H1 (cell line): ENCODE measurements around the gene TMEM154. TPM values are rescaled to one million over a fixed set of nuclear protein-coding genes. Genes with fewer than 3 reads are reported as not detected.

Experiments used
- CTCF ChIA-PET: fragments of 300-600 bp; sonication (Branson Sonifier 250); formaldehyde crosslinking; loops from one replicate; lab custom pipeline; 2021; ENCODE audit not compliant: partially characterized antibody; lab: Charles Lee
- POLR2A ChIA-PET: fragments of 300-600 bp; sonication (Branson Sonifier 250); formaldehyde crosslinking; loops from one replicate; lab custom pipeline; 2021; ENCODE audit warnings: inconsistent platforms; ENCODE audit not compliant: partially characterized antibody; lab: Charles Lee
- DNase-seq, 2 experiments: peaks; one replicate each; pipeline versions ENCODE4 v3.0.0 to v3.0.0-alpha.2; 2010 to 2022; ENCODE audit warnings: low spot score in 2 of 2, low read depth in 1 of 2, mixed read lengths in 1 of 2
- FAIRE-seq: peaks from 2 replicates; lab custom pipeline; 2011; peaks lifted over from hg19 to GRCh38; lab: Jason Lieb, UNC
- H2AFZ ChIP-seq: 2 replicates; pipeline ENCODE4 v1.8.1; 2012; ENCODE audit warnings: low read length, inconsistent platforms
- H2AK5ac ChIP-seq: 2 replicates; pipeline ENCODE4 v1.6.1; 2013; ENCODE audit warnings: low read depth, low read length
- H2BK120ac ChIP-seq: replicated peaks from 2 replicates; pipeline ENCODE3; 2013; ENCODE audit warnings: low read depth, low read length, inconsistent platforms
- H2BK12ac ChIP-seq: 2 replicates; pipeline ENCODE4 v1.6.1; 2013; ENCODE audit warnings: low read depth, low read length
- H2BK15ac ChIP-seq: 2 replicates; pipeline ENCODE4 v1.6.1; 2013; ENCODE audit warnings: low read length
- H2BK20ac ChIP-seq: 2 replicates; pipeline ENCODE4 v1.6.1; 2013; ENCODE audit warnings: low read length
- H2BK5ac ChIP-seq: 2 replicates; pipeline ENCODE4 v1.6.1; 2013; ENCODE audit warnings: low read depth, low read length
- H3K14ac ChIP-seq: 2 replicates; pipeline ENCODE4 v1.6.1; 2013; ENCODE audit warnings: inconsistent platforms; ENCODE audit not compliant: insufficient read length
- H3K18ac ChIP-seq: 2 replicates; pipeline ENCODE4 v1.6.1; 2013; ENCODE audit warnings: low read length; ENCODE audit errors: extremely low read depth
- H3K23ac ChIP-seq: 2 replicates; pipeline ENCODE4 v1.6.1; 2013; ENCODE audit warnings: inconsistent platforms; ENCODE audit not compliant: insufficient read length
- H3K23me2 ChIP-seq: 2 replicates; pipeline ENCODE4 v1.6.1; 2013; ENCODE audit warnings: low read depth, low read length
- H3K27ac ChIP-seq: 2 replicates; pipeline ENCODE4 v1.6.1; 2011; ENCODE audit warnings: low read depth, low read length, inconsistent platforms
- H3K27me3 ChIP-seq, 4 experiments: replicated peaks in 1 of 4; 1 replicate in 1 of 4; 2 replicates in 3 of 4; pipeline versions ENCODE4 v1.6.1 to v1.8.1; 2011 to 2013; ENCODE audit warnings: low read length in 3 of 4, mild to moderate bottlenecking in 3 of 4, inconsistent platforms in 2 of 4, mixed read lengths in 2 of 4, moderate library complexity in 1 of 4; ENCODE audit not compliant: control insufficient read depth in 3 of 4, insufficient read depth in 3 of 4; ENCODE audit errors: extremely low read depth in 1 of 4
- H3K36me3 ChIP-seq, 4 experiments: 2 replicates each; pipeline versions ENCODE4 v1.6.1 to v1.8.1; 2011 to 2013; ENCODE audit warnings: mild to moderate bottlenecking in 4 of 4, low read length in 3 of 4, moderate library complexity in 2 of 4, control low read depth in 1 of 4, inconsistent platforms in 1 of 4; ENCODE audit not compliant: insufficient read depth in 4 of 4, control insufficient read depth in 2 of 4
- H3K4ac ChIP-seq: replicated peaks from 2 replicates; pipeline ENCODE3; 2013; ENCODE audit warnings: low read length, low read depth, mixed read lengths, inconsistent platforms; ENCODE audit not compliant: insufficient read length
- H3K4me1 ChIP-seq, 4 experiments: replicated peaks in 1 of 4; 1 replicate in 1 of 4; 2 replicates in 3 of 4; pipeline versions ENCODE4 v1.6.1 to v1.8.1; 2011 to 2013; ENCODE audit warnings: low read length in 3 of 4, inconsistent platforms in 2 of 4, mixed read lengths in 1 of 4; ENCODE audit not compliant: insufficient read depth in 4 of 4, control insufficient read depth in 3 of 4
- H3K4me2 ChIP-seq, 2 experiments: 2 replicates each; pipeline versions ENCODE4 v1.6.1 to v1.8.1; 2011 to 2013; ENCODE audit warnings: low read depth in 2 of 2, low read length in 2 of 2, control low read depth in 1 of 2, inconsistent platforms in 1 of 2, mild to moderate bottlenecking in 1 of 2; ENCODE audit not compliant: insufficient read depth in 1 of 2
- H3K4me3 ChIP-seq, 4 experiments: fragments of 200-600, 300-600 bp in 1 of 4; sonication (generic), shearing (Covaris generic), sonication (Bioruptor Twin) in 1 of 4; 2 replicates each; pipeline versions ENCODE4 v1.5.1 to v1.8.1; 2011 to 2016; ENCODE audit warnings: low read length in 4 of 4, low read depth in 3 of 4, control low read depth in 2 of 4, inconsistent platforms in 2 of 4, mild to moderate bottlenecking in 2 of 4, mixed read lengths in 1 of 4, moderate library complexity in 1 of 4; ENCODE audit not compliant: insufficient read depth in 2 of 4; ENCODE audit errors: extremely low read depth in 1 of 4
- H3K56ac ChIP-seq: replicated peaks from 2 replicates; pipeline ENCODE3; 2013; ENCODE audit warnings: low read depth, mild to moderate bottlenecking, mixed read lengths, low read length, inconsistent platforms; ENCODE audit not compliant: insufficient read length
- H3K79me1 ChIP-seq: 2 replicates; pipeline ENCODE4 v1.6.1; 2013; ENCODE audit warnings: low read depth, low read length, control low read depth
- H3K79me2 ChIP-seq, 2 experiments: 2 replicates each; pipeline versions ENCODE4 v1.6.1 to v1.8.1; 2012 to 2013; ENCODE audit warnings: low read length in 2 of 2, mild to moderate bottlenecking in 2 of 2, inconsistent platforms in 1 of 2; ENCODE audit not compliant: insufficient read depth in 2 of 2, control insufficient read depth in 1 of 2
- H3K9ac ChIP-seq, 4 experiments: replicated peaks in 1 of 4; 1 replicate in 1 of 4; 2 replicates in 3 of 4; pipeline versions ENCODE4 v1.6.1 to v1.8.1; 2011 to 2013; ENCODE audit warnings: low read depth in 3 of 4, low read length in 3 of 4, control low read depth in 2 of 4, mild to moderate bottlenecking in 2 of 4, moderate library complexity in 2 of 4, inconsistent platforms in 1 of 4; ENCODE audit errors: extremely low read depth in 1 of 4
- H3K9me3 ChIP-seq, 2 experiments: 2 replicates each; pipeline versions ENCODE4 v1.6.1 to v1.8.1; 2012 to 2013; ENCODE audit warnings: mild to moderate bottlenecking in 2 of 2, moderate library complexity in 2 of 2, control low read depth in 1 of 2, inconsistent platforms in 1 of 2, low read depth in 1 of 2, low read length in 1 of 2, mixed read lengths in 1 of 2; ENCODE audit not compliant: insufficient read depth in 2 of 2
- H4K20me1 ChIP-seq, 2 experiments: replicated peaks in 1 of 2; 2 replicates each; pipeline versions ENCODE3 to v1.8.1; 2011 to 2013; ENCODE audit warnings: inconsistent platforms in 2 of 2, low read length in 2 of 2, mild to moderate bottlenecking in 1 of 2; ENCODE audit not compliant: insufficient read depth in 2 of 2, control insufficient read depth in 1 of 2
- H4K5ac ChIP-seq: 2 replicates; pipeline ENCODE4 v1.6.1; 2013; ENCODE audit warnings: low read length, low read depth, mixed read lengths, inconsistent platforms; ENCODE audit not compliant: insufficient read length
- H4K8ac ChIP-seq: 2 replicates; pipeline ENCODE4 v1.8.0; 2013; ENCODE audit warnings: mild to moderate bottlenecking, moderate library complexity, low read length, inconsistent platforms; ENCODE audit not compliant: insufficient read depth; ENCODE audit errors: extremely low read depth
- H4K91ac ChIP-seq: replicated peaks from 2 replicates; pipeline ENCODE3; 2013; ENCODE audit warnings: low read length, mixed read lengths, inconsistent platforms; ENCODE audit not compliant: insufficient read length
- CREB1 ChIP-seq: IDR thresholded peaks from 2 replicates; pipeline ENCODE4 v1.6.1; 2012; ENCODE audit warnings: inconsistent platforms
- CTBP2 ChIP-seq: IDR thresholded peaks from 2 replicates; pipeline ENCODE4 v1.7.0; 2011; ENCODE audit warnings: borderline replicate concordance, mild to moderate bottlenecking, moderate library complexity, mixed read lengths, low read length; ENCODE audit not compliant: insufficient read depth, insufficient read length
- MAX ChIP-seq: IDR thresholded peaks from 2 replicates; pipeline ENCODE4 v1.6.1; 2012; ENCODE audit warnings: inconsistent platforms
- RAD21 ChIP-seq, 2 experiments: IDR thresholded peaks in 1 of 2; conservative IDR thresholded peaks in 1 of 2; 2 replicates each; pipeline ENCODE4 v1.6.1; 2011; ENCODE audit warnings: low read depth in 2 of 2, low read length in 2 of 2, improper control_type of control experiment in 1 of 2, inconsistent platforms in 1 of 2, mild to moderate bottlenecking in 1 of 2, moderate library complexity in 1 of 2
- RXRA ChIP-seq: IDR thresholded peaks from 2 replicates; pipeline ENCODE4 v1.6.1; 2011; ENCODE audit warnings: low read depth, mild to moderate bottlenecking, low read length, moderate library complexity; ENCODE audit not compliant: insufficient read depth
- ZNF274 ChIP-seq: IDR thresholded peaks from 2 replicates; pipeline ENCODE4 v1.7.0; 2012; ENCODE audit warnings: low read length, borderline replicate concordance; ENCODE audit errors: extremely low read depth
- WGBS, 2 experiments: shearing (Covaris generic) in 1 of 2; methylation state at CpG; one replicate each; pipeline versions ENCODE4 v1.1.6 to v1.1.7; 2013 to 2015; ENCODE audit warnings: low lambda C conversion rate in 2 of 2, mixed read lengths in 2 of 2, inconsistent platforms in 1 of 2, low coverage in 1 of 2, missing lambda C conversion rate in 1 of 2; ENCODE audit not compliant: insufficient replicate concordance in 2 of 2, insufficient coverage in 1 of 2, insufficient read length in 1 of 2; ENCODE audit errors: extremely low coverage in 1 of 2, missing lambda C conversion rate in 1 of 2; 5-methylcytosine and 5-hydroxymethylcytosine counted together
- polyA plus RNA-seq, 7 experiments: library from polyadenylated mRNA; depleted of rRNA in 3 of 7; stranded (reverse) in 5 of 7; unstranded in 2 of 7; fragments of >200 nt in 5 of 7; fragments of 200-250 nt in 2 of 7; gene quantifications; 1 replicate in 5 of 7; 2 replicates in 1 of 7; 4 replicates in 1 of 7; pipeline versions ENCODE4 v1.2.1 to v1.2.3, GENCODE V29; 2011 to 2013; ENCODE audit warnings: missing spikeins in 2 of 7, mixed read lengths in 2 of 7
- total RNA-seq: library from RNA; stranded (reverse); fragmentation: NEBNext Ultra II Directional; extraction: Animal tissue kit (Norgen Biotek cat#: 25700); gene quantifications from 2 replicates; pipeline ENCODE4 v1.2.1, GENCODE V29; 2021

Gene TMEM154
- total and polyA plus RNA-seq, 2 of the 8 experiments (the other 6 are each of a cell fraction or from before 2014, with no cell fraction given), result 0.33 to 1.2 TPM

GRCh38 chr4:152630324-152630723 lies 49.5 kb downstream of the TMEM154 start:
- H3K4me1 ChIP-seq, result peaks cover 0 to 3% (median 1%) of the 10 kb centered on the region in 4 experiments; a peak in 2 of 7 replicates
- DNase-seq (no peak), FAIRE-seq (no peak)
- H3K79me1 ChIP-seq, result no peaks in the 10 kb centered on the region
- H2AFZ ChIP-seq, result no peak overlapping the region
- no peaks in the 10 kb centered on the region for H3K36me3 ChIP-seq
- no peak overlapping the region for H3K9ac ChIP-seq
- H2BK20ac ChIP-seq, result no peak overlapping the region
- no peak overlapping the region for H4K91ac ChIP-seq
- POLR2A ChIA-PET, result no interaction called here
- no peaks in the 10 kb centered on the region for H4K20me1 ChIP-seq
- no peak overlapping the region for H3K27ac ChIP-seq
- no peak overlapping the region for H2BK120ac ChIP-seq
- no peak overlapping the region for H3K4me2 ChIP-seq
- no peaks in the 10 kb centered on the region for H3K79me2 ChIP-seq
- WGBS, 2 experiments, result 83% methylated on average over 1 of the region's 1 CpG; no CpG with 5 or more reads in 1 of the 2 experiments
- CTCF ChIA-PET, result interaction anchor here (1.6 to 3.9 kb wide), 2 partner anchors 9 kb away, joined by 9 to 23 read pairs; no protein-coding TSS in a partner anchor
- H3K9me3 ChIP-seq, result no peaks in the 10 kb centered on the region; a peak in 1 of 4 replicates
- no peak overlapping the region for H3K56ac ChIP-seq
- no peak overlapping the region for H2BK5ac ChIP-seq
- no peaks in the 10 kb centered on the region for H3K23me2 ChIP-seq
- H3K18ac ChIP-seq, result no peak overlapping the region
- H3K14ac ChIP-seq, result no peak overlapping the region
- no peak overlapping the region for H2AK5ac ChIP-seq
- no peaks in the 10 kb centered on the region for H3K27me3 ChIP-seq
- H4K5ac ChIP-seq, result no peak overlapping the region
- no peak overlapping the region for H3K23ac ChIP-seq
- H2BK15ac ChIP-seq, result no peak overlapping the region
- H4K8ac ChIP-seq, result no peak overlapping the region
- no peak overlapping the region for H3K4me3 ChIP-seq
- H2BK12ac ChIP-seq, result no peak overlapping the region
- no peak overlapping the region for H3K4ac ChIP-seq
- TF ChIP-seq CTBP2 (no peak), RAD21 (IDR thresholded peaks at IDR 0.05 in 1 of 2, conservative IDR thresholded peaks at IDR 0.05 in 1 of 2; ENCODE audit: low read depth in 2 of 2, low read length in 2 of 2) (no peak), ZNF274 (no peak), CREB1 (no peak), MAX (no peak), RXRA (no peak)
